PC-9 (cell line): ENCODE measurements around the gene XPO6. TPM values are rescaled to one million over a fixed set of nuclear protein-coding genes. Genes with fewer than 3 reads are reported as not detected.

Source experiments
- BruUV-seq: library from RNA; stranded (reverse); fragments of 400-500 nt; replicated peaks from 2 replicates; lab custom pipeline; 2021; lab: Mats Ljungman, UMichigan
- CTCF ChIA-PET: fragments of 300-600 bp; sonication (Branson Sonifier 250); formaldehyde crosslinking; loops from one replicate; lab custom pipeline; 2022; ENCODE audit warnings: antibody characterized with exemption; lab: Charles Lee
- POLR2A ChIA-PET: fragments of 300-600 bp; sonication (Branson Sonifier 250); formaldehyde crosslinking; loops from one replicate; lab custom pipeline; 2022; ENCODE audit warnings: antibody characterized with exemption; ENCODE audit not compliant: unreplicated experiment; lab: Charles Lee
- DNase-seq, 2 experiments: peaks; one replicate each; pipeline versions ENCODE4 v3.0.0 to v3.0.0-alpha.2; 2015 to 2022; ENCODE audit warnings: mixed read lengths in 1 of 2
- H2AFZ ChIP-seq: fragments of 200-600 bp; sonication (generic); 2 replicates; pipeline ENCODE4 v1.8.1; 2017; ENCODE audit warnings: antibody characterized with exemption
- H3F3A ChIP-seq: fragments of 200-600 bp; sonication (generic); 2 replicates; pipeline ENCODE4 v1.8.1; 2017; ENCODE audit warnings: antibody characterized with exemption, mild to moderate bottlenecking, low read depth; ENCODE audit not compliant: insufficient read depth
- H3K27ac ChIP-seq: fragments of 200-600 bp; sonication (generic); 2 replicates; pipeline ENCODE4 v1.6.1; 2016; ENCODE audit warnings: mixed run types
- H3K27me3 ChIP-seq: fragments of 200-600 bp; sonication (generic); 2 replicates; pipeline ENCODE4 v1.6.1; 2016; ENCODE audit warnings: low read depth, mixed run types; ENCODE audit not compliant: insufficient read depth
- H3K36me3 ChIP-seq: fragments of 200-600 bp; sonication (generic); 2 replicates; pipeline ENCODE4 v1.6.1; 2016; ENCODE audit warnings: low read depth, mixed run types
- H3K4me1 ChIP-seq: fragments of 200-600 bp; sonication (generic); replicated peaks from 2 replicates; pipeline ENCODE4 v1.6.1; 2016; ENCODE audit warnings: mixed run types; ENCODE audit not compliant: insufficient read depth
- H3K4me2 ChIP-seq: fragments of 200-600 bp; sonication (generic); 2 replicates; pipeline ENCODE4 v1.6.1; 2017; ENCODE audit warnings: mixed run types
- H3K4me3 ChIP-seq: fragments of 200-600 bp; sonication (generic); 2 replicates; pipeline ENCODE4 v1.6.1; 2016; ENCODE audit warnings: mixed run types
- H3K79me2 ChIP-seq: fragments of 200-600 bp; sonication (generic); 2 replicates; pipeline ENCODE4 v1.6.1; 2017; ENCODE audit warnings: low read depth, mixed run types
- H3K9me2 ChIP-seq: fragments of 200-600 bp; sonication (generic); 2 replicates; pipeline ENCODE4 v1.8.1; 2017; ENCODE audit warnings: mild to moderate bottlenecking; ENCODE audit not compliant: insufficient read depth
- H3K9me3 ChIP-seq: fragments of 200-600 bp; sonication (generic); 2 replicates; pipeline ENCODE4 v1.8.1; 2016; ENCODE audit warnings: low read depth; ENCODE audit not compliant: insufficient read depth
- H4K20me1 ChIP-seq: fragments of 200-600 bp; sonication (generic); 2 replicates; pipeline ENCODE4 v1.8.1; 2017; ENCODE audit not compliant: insufficient read depth
- CTCF ChIP-seq: fragments of 200-600 bp; sonication (generic); conservative IDR thresholded peaks from 2 replicates; pipeline ENCODE4 v1.6.1; 2017; ENCODE audit warnings: mixed run types, antibody characterized with exemption, mild to moderate bottlenecking, moderate library complexity
- EZH2 ChIP-seq: fragments of 200-600 bp; sonication (generic); IDR thresholded peaks from 2 replicates; pipeline ENCODE4 v1.8.0; 2017; ENCODE audit warnings: antibody characterized with exemption, low read depth
- intact Hi-C: fragments of 100-400 bp; cut with micrococcal nuclease; formaldehyde crosslinking; loops from one replicate; pipeline ENCODE4 v1.10.0; 2022; ENCODE audit not compliant: unreplicated experiment
- total RNA-seq: library from RNA; stranded (reverse); gene quantifications from 2 replicates; pipeline ENCODE4 v1.2.3, GENCODE V29; 2021

Gene XPO6
- total RNA-seq, 1 experiment from 2014 or later, result 154 TPM

- no TSS peak for BruUV-seq
- Histone ChIP-seq H3K9me2 (no peaks in the 10 kb centered on the region), H3K4me1 (peaks cover 33% of the 10 kb centered on the region), H3K4me2 (no peak overlapping the region), H2AFZ (no peak overlapping the region), H3K27me3 (no peaks in the 10 kb centered on the region), H4K20me1 (no peaks in the 10 kb centered on the region; the same call in 1 of the 2 replicates), H3K27ac (no peak overlapping the region), H3K79me2 (0 out of 2 replicates have a peak, but pooled peaks cover 4% of the 10 kb centered on the region), H3F3A (peaks cover 37% of the 10 kb centered on the region), H3K9me3 (no peaks in the 10 kb centered on the region), H3K36me3 (no peaks in the 10 kb centered on the region), H3K4me3 (no peak overlapping the region)
- ChIA-PET POLR2A (no interaction called here), CTCF (no interaction called here)
- TF ChIP-seq EZH2 (no peak), CTCF (no peak)
- DNase-seq, result no peak
- intact Hi-C loops, result no loop called here
These were observed 122.4 kb downstream of the XPO6 start for GRCh38 chr16:28089205-28089991.

- H3K4me1 ChIP-seq, result peaks cover 23% of the 10 kb centered on the region
- no peak overlapping the region for H3K4me2 ChIP-seq
- no peaks in the 10 kb centered on the region for H3K27me3 ChIP-seq
- ChIA-PET CTCF (no interaction called here), POLR2A (no interaction called here)
- 0 out of 2 replicates have a peak, but pooled peaks cover 4% of the 10 kb centered on the region for H3K79me2 ChIP-seq
- DNase-seq, result no peak
- no TSS peak for BruUV-seq
- no peaks in the 10 kb centered on the region for H3K9me2 ChIP-seq
- no peak overlapping the region for H2AFZ ChIP-seq
- no peak overlapping the region for H3K27ac ChIP-seq
- H3K36me3 ChIP-seq, result no peaks in the 10 kb centered on the region
- TF ChIP-seq CTCF (no peak), EZH2 (no peak)
- peaks cover 20% of the 10 kb centered on the region for H3F3A ChIP-seq
- no peaks in the 10 kb centered on the region; the same call in 1 of the 2 replicates for H4K20me1 ChIP-seq
- intact Hi-C loops, result no loop called here
- no peaks in the 10 kb centered on the region for H3K9me3 ChIP-seq
- no peak overlapping the region for H3K4me3 ChIP-seq
These were observed 124.0 kb downstream of the XPO6 start for GRCh38 chr16:28087675-28088300.

- 0 out of 2 replicates have a peak, but pooled peaks cover 4% of the 10 kb centered on the region for H3K79me2 ChIP-seq
- H3K4me2 ChIP-seq, result no peak overlapping the region
- H3K36me3 ChIP-seq, result no peaks in the 10 kb centered on the region
- POLR2A ChIA-PET, result no interaction called here
- no peak overlapping the region for H3K27ac ChIP-seq
- CTCF ChIA-PET, result no interaction called here
- no peaks in the 10 kb centered on the region for H3K9me3 ChIP-seq
- BruUV-seq, result no TSS peak
- H3K4me3 ChIP-seq, result no peak overlapping the region
- peaks cover 15% of the 10 kb centered on the region for H3F3A ChIP-seq
- H3K4me1 ChIP-seq, result peaks cover 17% of the 10 kb centered on the region
- TF ChIP-seq EZH2, result no peak
- no peak for TF ChIP-seq CTCF
- no peak overlapping the region for H2AFZ ChIP-seq
- intact Hi-C loops, result no loop called here
- H4K20me1 ChIP-seq, result no peaks in the 10 kb centered on the region; the same call in 1 of the 2 replicates
- no peak for DNase-seq
- no peaks in the 10 kb centered on the region for H3K9me2 ChIP-seq
- H3K27me3 ChIP-seq, result no peaks in the 10 kb centered on the region
These were observed 124.6 kb downstream of the XPO6 start for GRCh38 chr16:28087140-28087660.
